GM12801 (cell line): ENCODE data around the gene KCND3.

ENCODE experiments used
- TF ChIP-seq, protein P1 (sequence below): IDR thresholded peaks from one replicate; pipeline ENCODE4 v1.5.1; 2011; ENCODE audit warnings: control low read depth; ENCODE audit not compliant: insufficient read length; ENCODE audit errors: extremely low read depth

Gene KCND3

GRCh38 chr1:111967067-111967690 lies 22.3 kb downstream of the KCND3 start:
- TF ChIP-seq, protein P1, sequence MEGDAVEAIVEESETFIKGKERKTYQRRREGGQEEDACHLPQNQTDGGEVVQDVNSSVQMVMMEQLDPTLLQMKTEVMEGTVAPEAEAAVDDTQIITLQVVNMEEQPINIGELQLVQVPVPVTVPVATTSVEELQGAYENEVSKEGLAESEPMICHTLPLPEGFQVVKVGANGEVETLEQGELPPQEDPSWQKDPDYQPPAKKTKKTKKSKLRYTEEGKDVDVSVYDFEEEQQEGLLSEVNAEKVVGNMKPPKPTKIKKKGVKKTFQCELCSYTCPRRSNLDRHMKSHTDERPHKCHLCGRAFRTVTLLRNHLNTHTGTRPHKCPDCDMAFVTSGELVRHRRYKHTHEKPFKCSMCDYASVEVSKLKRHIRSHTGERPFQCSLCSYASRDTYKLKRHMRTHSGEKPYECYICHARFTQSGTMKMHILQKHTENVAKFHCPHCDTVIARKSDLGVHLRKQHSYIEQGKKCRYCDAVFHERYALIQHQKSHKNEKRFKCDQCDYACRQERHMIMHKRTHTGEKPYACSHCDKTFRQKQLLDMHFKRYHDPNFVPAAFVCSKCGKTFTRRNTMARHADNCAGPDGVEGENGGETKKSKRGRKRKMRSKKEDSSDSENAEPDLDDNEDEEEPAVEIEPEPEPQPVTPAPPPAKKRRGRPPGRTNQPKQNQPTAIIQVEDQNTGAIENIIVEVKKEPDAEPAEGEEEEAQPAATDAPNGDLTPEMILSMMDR = no peak

DNA sequence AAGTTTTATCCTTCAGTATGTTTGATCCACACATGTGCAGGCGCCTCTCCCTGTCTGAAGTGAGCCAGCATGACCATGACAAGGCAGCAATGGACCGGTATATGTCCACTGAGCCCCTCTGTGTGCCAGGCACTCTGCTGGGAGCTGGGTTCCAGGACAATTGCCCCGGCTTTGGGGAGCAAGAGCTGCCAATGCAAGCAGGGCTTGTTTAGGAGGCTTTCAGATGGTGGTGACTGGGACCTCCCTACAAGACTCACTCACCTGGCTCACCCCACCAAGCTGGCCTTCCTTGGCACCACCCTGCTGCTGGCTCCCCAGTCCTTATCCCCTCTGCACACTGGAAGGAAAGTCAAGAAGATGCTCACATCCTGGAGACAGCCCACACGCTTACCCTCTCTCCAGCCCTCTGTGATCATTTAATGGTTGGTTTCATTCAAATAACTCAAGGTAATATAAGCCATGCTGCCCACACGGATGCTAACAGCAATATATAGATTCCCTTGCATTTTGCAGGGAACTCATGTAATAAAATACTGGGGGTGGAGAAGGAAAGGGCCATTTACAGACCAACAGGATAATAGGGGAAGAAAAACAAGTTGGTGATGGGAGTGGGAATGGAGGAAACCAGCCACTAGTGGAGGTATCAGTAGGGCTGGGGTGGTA lies 23.6 kb downstream of the KCND3 start:
- TF ChIP-seq, protein P1 = no peak

GRCh38 chr1:111963985-111964738 lies 25.3 kb downstream of the KCND3 start:
- TF ChIP-seq, protein P1 = no peak

DNA sequence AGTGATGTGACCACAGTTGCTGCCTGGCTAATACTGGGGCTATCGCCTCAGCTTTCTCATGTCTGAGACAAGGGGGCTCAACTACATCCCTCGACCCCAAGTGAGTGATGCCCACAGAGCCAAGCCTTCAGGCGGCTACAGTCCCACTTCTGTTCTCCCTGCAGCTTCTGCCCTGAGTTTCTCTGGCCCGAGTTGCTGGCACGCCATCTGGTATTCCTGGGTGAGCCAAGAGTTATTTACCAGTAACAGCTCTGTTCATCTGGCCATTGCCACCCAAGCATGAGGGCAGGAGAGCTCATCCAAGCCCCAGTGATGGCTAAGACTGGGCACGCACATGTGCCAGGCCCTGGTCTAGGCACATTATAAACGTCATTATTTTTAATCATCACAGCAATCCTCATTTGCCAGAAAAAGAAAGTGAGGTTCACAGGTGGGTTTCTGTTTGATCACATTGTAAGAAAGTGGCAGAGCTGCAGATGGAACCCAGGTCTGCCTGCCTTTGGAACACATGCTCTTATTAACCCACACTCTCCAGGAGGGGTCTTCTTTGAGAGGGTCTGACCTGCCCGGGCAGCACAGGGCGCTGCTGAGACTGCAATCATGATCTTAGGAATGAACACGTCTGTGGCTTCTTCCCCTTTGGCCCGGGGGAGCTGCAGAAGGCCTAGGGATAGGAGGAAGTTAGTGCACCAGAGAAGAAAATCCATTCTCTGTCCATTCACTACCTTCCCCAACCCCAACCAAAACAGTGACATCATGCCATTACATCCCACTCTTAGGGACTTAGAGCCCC lies 27.5 kb downstream of the KCND3 start:
- TF ChIP-seq, protein P1 = no peak

GRCh38 chr1:111961016-111961415 lies 28.5 kb downstream of the KCND3 start:
- TF ChIP-seq, protein P1 = no peak

- TF ChIP-seq, protein P1 = no peak
Observed at GRCh38 chr1:111959436-111959835, 30.0 kb downstream of the KCND3 start.

GRCh38 chr1:111958851-111959250 lies 30.6 kb downstream of the KCND3 start:
- TF ChIP-seq, protein P1 = no peak
